KOPT-K1 (cell line): ENCODE results near the gene CYP27B1.

ENCODE experiments used
- H3K27ac ChIP-seq: fragments of 200-600 bp; sonication (generic); 2 replicates; pipeline ENCODE4 v1.5.1; 2016; ENCODE audit warnings: antibody characterized with exemption, mild to moderate bottlenecking, low read depth, low read length; ENCODE audit not compliant: poor library complexity, severe bottlenecking
- H3K36me3 ChIP-seq: fragments of 200-600 bp; sonication (generic); 2 replicates; pipeline ENCODE4 v1.5.1; 2017; ENCODE audit warnings: antibody characterized with exemption, mild to moderate bottlenecking, low read length, moderate library complexity; ENCODE audit not compliant: insufficient read depth
- H3K9me3 ChIP-seq: fragments of 200-600 bp; sonication (generic); 2 replicates; pipeline ENCODE4 v1.5.1; 2017; ENCODE audit warnings: antibody characterized with exemption, low read length, mild to moderate bottlenecking; ENCODE audit not compliant: insufficient read depth, poor library complexity, severe bottlenecking

Gene CYP27B1, protein sequence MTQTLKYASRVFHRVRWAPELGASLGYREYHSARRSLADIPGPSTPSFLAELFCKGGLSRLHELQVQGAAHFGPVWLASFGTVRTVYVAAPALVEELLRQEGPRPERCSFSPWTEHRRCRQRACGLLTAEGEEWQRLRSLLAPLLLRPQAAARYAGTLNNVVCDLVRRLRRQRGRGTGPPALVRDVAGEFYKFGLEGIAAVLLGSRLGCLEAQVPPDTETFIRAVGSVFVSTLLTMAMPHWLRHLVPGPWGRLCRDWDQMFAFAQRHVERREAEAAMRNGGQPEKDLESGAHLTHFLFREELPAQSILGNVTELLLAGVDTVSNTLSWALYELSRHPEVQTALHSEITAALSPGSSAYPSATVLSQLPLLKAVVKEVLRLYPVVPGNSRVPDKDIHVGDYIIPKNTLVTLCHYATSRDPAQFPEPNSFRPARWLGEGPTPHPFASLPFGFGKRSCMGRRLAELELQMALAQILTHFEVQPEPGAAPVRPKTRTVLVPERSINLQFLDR

DNA sequence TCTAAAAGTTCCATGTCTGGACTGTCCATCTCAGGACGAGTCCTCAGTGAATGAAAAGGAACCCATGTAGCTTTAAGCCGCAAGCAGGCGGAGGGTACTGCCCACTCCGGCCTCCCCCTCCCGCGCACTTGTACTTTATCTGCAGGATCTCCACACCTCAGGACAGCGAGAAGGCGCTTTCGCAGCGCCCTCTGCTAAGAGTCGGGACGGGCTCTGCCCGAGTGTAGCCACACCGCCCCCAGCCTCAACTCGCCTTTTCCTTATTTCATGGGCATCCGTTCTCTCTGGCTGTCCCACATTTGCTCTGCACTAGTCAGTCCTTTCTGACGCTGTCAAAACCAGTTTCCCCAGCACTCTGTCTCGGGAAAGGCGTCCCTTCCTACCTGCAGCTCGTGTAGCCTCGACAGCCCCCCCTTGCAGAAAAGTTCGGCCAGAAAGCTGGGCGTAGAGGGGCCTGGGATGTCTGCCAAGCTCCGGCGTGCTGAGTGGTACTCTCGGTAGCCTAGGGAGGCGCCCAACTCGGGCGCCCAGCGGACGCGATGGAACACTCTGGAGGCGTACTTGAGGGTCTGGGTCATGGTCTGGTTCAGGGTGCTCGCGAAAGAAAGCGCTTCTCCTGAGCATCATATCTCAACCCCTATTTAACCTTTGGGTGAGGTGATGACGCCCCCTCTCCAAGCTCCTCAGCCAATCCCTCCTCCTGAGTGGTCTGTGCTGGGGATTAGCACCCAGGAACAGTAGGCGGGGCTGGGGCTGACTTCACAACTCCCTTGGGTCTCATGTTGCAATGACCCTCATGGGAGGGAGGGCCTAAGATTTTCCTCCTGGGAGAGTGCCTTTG lies at the start of gene CYP27B1:
Gene CYP27B1, minus strand, starts transcription at position 615 of the 841 bp plus-strand sequence. Its CDS starts 37 bp downstream, at position 578.
- no peaks in the 10 kb centered on the region for H3K9me3 ChIP-seq
- no peak within 1 kb of the TSS for H3K27ac ChIP-seq
- peaks cover 54% of the 10 kb centered on the region for H3K36me3 ChIP-seq

DNA sequence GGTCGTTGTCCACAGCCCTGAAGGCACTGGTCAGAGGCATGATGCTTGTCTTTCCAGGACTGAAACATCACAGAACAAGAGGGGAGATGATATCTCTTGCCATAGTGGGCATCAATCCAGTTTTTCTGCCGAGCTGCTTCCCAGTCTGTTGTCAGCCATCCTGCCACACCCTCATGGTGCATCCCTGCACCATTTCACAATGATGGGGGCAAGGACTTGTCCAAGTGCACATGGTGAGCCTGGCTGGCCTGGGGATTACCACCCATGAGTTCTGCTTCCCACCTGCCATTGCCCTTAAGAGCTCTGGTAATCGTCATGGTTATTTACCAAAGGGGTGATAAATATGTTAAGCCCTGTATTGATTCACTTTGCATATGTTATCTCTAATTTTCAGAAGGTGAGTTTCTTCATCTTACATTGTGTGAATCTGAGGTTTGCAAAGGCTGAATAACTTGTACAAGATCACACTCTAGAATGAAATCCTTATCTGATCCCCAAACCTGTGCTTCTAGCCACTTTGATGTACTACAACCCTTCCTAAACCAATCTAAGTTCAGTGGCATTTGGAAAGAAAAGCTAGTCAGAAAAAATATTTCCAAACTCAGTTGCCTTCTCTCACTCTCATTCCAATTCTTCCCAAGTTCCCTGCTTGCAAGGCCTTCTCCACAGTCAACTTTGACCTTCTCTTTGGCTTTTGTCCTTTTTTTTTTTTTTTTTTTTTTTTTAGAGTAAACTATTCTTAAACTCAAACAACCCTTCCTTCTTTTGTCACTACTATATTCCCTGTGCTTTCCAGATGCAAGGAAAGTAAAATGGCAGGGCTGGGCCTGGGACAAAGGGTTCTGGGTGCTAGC lies 49.4 kb upstream of the CYP27B1 start:
- Histone ChIP-seq H3K27ac (no peak overlapping the region), H3K9me3 (no peaks in the 10 kb centered on the region), H3K36me3 (peaks cover 30% of the 10 kb centered on the region)

DNA sequence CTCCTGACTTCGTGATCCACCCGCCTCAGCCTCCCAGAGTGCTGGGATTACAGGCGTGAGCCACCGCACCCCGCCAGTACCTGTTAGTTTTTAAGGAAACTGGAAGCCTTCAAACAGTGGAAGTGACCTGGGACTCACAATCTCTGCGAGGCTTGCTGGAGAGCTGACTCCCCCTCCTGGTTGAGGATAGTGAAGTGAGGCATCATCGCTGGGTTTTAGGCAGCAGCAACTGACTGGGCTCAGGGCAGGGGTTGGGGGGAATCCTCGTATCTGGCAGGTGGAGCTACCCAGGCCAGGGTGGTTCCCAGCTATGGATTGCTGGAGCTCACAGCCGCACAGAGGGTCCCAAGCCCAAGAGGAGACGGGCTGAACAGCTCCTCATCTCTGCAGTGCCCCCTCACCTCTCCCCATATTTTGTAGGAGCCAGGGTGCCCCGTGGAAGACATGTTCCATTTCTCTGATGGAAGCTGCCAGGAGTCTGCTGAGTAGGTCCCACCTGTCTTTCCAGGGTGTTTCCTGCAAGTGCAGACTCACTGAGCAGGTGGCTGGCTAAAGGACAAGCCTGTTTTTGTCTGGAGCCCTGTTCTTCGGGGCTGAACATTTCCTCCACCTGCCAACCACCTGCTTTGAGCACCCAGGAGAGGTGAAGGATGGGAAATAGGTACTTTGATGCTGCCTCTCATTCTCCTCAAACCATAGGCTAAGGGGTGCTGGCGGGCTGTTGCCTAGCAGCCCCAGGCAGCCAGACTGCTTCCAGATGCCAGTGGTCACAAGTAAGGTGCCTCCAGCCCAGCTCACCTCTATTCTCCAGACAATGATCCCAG lies 48.5 kb upstream of the CYP27B1 start:
- Histone ChIP-seq H3K36me3 (peaks cover 26% of the 10 kb centered on the region), H3K9me3 (no peaks in the 10 kb centered on the region), H3K27ac (no peak overlapping the region)

DNA sequence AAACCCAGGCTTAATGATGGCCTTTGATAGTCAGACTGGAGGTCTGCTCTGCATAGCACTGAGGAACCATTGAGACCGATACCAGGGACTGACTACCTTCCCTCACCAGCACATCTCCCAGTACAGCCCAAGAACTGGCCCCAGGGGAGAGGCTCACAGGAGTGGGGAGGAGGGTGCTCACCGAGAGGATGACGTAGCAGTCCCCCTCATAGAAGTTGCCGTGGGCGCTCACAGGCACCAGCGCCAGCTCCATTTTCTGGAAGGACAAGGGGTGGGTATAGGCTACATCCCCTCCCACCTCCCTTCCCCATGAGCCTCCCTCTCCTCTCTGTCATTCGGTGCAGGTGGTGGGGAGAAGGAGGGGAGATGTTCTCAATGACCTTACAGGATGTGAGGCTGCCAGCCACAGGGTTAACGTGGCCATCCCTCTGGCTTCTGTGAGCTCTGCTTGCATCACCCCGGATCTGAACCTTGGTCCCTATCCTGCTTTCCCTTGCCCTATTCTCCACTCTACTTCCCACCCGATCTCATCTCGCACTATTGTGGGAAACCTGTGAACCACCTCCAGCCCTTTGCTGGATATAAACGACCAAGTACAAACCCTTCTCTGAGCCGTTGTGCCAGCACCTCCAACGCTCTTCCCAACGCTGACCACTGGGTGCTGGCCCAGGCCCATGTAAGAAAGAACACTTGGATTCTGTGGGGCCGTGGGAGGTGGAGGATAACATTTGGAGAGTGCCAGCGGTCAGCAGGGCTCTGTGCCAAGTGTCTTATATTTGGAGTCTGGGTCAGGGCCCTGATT lies 47.3 kb upstream of the CYP27B1 start:
- no peaks in the 10 kb centered on the region for H3K9me3 ChIP-seq
- H3K27ac ChIP-seq = no peak overlapping the region
- H3K36me3 ChIP-seq = peaks cover 22% of the 10 kb centered on the region

DNA sequence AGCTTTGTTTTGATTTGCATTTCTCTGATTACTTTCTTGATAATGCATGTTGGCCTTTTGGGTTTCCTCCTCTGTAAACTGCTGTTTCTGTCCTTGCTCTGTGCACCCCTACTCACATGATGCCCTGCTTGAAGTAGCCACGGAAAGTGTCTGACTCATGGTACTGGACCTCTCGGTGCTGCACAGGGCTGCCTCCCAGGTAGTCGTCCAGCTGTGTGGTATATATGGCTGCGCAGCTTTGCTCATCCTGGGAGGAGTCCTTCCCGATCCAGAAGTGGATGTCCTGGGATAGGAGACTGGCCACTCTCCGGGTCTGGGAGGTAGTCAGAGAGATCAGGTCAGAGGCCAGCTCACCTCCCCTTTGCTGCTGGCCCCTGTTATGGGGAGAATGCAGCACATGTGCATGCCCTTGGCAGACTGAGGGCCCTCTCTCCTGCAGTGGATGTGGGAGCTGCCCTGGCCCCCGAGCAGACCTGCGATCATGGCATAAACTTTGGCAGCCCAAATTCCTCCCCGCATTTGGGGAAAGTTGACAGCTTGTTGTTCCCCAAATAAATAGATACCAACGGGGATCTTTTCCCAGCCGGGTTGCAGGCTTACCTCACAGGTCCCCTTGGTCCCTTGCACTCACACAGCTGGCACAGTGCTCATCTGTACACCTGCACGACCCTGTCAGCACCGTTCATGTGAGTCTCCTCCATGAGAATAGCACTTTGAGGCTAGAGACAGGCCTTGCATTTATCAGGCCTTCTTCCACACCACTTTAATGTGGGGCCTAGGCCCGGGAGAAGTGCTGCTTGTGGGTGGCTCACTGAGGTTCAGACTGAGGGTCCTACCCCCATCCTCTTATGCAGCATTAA lies 46.5 kb upstream of the CYP27B1 start:
- H3K27ac ChIP-seq = no peak overlapping the region
- no peaks in the 10 kb centered on the region for H3K9me3 ChIP-seq
- H3K36me3 ChIP-seq = peaks cover 22% of the 10 kb centered on the region; the same call in 1 of the 2 replicates

DNA sequence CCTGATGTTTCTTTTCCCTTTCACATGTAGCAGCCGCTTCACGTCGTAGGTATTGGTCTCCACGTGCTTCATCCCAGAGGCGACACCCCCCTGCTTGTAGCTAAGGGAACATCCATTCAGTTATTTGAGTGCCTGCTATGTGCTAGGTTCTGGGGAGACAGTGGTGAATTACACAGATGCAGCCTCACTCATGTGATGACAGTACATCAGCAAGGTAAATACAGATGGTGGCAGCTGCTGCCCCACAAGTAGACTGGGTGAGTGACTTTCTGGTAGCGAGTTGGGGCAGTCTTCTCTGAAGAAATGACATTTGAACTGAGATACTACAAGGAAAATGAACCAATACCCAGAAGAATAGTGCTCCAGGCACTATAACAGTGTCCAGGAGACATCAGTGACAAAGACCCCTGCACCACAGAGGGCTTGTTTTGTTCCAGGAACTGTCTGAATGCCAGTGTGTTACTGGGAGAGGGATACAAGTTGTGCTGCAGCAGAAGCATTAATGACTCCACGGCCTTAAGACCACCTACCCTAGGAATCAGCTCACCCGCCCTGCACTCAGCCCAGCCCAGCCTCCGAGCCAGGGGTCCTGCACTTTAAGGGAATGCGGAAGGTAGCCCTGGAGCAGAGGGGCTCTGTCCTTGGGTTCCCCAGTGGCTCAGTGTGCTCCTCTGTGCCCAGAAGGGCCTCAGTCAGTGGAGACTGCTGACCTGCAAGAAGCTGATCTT lies 44.3 kb upstream of the CYP27B1 start:
- Histone ChIP-seq H3K9me3 (no peaks in the 10 kb centered on the region), H3K27ac (no peak overlapping the region), H3K36me3 (peaks cover 41% of the 10 kb centered on the region)

DNA sequence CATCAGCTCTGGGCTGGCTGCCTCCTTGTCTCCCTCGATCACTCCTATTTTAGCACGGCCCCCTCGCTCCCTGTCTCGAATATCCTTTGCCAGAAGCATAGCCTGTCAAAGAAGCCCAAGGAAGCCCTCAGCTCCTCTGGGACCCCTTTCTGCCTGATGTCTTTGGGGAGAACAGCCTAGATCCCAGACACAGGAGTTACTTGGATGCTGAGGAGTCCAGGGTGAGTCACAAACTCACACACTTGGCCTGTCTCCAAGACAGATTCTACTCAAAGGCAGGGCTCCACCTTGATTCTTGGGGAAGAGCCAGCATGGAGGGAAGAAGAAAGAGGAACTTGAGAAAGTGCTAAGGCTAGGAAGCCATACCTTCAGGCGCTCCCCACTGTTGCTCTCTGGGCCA lies 43.6 kb upstream of the CYP27B1 start:
- H3K36me3 ChIP-seq = peaks cover 42% of the 10 kb centered on the region
- no peak overlapping the region for H3K27ac ChIP-seq
- no peaks in the 10 kb centered on the region for H3K9me3 ChIP-seq

DNA sequence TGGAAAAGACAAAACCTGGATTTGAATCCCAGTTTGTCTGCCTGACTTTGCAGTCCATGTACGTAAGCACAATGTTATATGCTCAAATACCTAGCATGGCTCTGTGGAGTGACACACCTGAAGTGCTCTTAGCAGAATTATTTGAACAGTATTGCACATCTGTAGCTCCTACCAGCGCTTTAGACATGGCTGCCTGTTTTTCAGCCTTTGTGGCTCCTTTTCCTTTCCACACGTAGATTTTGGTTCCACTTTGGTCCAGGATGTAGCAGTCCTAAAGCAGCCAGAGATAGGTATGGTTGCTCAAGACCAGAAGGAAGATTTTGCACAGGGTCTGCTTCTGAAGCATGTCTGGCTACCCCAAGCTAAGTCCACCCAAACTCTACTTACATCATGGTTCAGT lies 42.5 kb upstream of the CYP27B1 start:
- peaks cover 46% of the 10 kb centered on the region for H3K36me3 ChIP-seq
- H3K27ac ChIP-seq = no peak overlapping the region
- no peaks in the 10 kb centered on the region for H3K9me3 ChIP-seq

DNA sequence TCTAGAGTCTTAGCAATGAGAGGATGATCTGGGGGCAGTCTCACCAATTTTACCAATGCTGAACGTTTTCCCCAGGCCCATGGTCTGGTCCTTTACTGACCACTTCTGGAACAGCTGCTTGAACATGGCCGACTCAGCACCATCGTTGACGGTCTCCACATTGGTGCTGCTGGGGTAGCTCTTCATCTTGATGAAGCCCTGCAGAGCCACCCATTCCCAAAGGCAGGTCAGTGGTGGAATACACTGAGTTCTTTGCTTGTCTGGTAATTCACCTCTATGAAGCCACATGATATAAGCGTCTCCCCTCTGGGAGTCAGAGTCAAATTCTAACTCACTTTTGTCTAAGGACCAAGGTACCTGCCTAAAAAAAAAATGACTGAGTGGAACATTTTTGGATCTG lies 41.5 kb upstream of the CYP27B1 start:
- H3K9me3 ChIP-seq = no peaks in the 10 kb centered on the region
- peaks cover 52% of the 10 kb centered on the region for H3K36me3 ChIP-seq
- H3K27ac ChIP-seq = no peak overlapping the region

DNA sequence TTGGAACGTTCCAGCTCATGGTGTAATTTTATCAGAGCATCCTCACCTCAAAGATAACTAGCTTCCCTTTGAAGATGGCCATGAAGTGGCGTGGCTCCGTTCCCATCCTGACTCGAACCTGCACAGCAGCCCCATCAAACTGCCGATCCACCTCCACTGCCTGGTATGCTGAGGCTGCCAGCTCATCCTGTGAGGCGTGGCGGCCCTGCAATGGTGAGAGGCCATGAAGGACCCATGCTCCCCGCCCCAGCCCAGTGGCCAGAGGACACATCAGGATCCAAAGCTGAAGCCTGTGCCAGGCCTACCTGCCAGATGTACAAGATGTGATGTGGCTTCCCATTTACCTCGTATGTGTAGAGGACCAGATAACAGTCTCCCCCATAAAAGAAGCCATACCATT lies 40.4 kb upstream of the CYP27B1 start:
- peaks cover 63% of the 10 kb centered on the region for H3K36me3 ChIP-seq

DNA sequence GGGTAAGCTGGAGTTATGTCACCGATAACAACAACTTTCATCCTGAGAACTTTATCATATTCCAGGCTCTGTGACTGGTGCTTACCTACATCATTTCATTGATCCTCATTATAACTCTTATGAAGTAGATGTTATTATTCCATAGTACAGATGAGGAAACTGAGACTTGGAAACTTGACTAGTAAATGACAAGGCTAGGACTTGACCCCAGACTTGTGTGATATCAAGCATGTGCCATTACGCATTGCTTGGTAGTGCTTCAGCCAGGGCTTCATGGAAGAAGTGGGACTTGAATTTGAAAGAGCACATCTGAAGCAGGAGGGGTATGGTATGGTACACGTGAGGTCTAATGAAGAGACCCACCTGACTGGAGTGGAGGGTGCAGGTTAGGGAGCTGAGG lies 39.8 kb upstream of the CYP27B1 start:
- H3K36me3 ChIP-seq = peaks cover 69% of the 10 kb centered on the region
- H3K27ac ChIP-seq = no peak overlapping the region
- H3K9me3 ChIP-seq = no peaks in the 10 kb centered on the region

More for the DNA sequence above, 40.4 kb upstream of the CYP27B1 start:
- no peaks in the 10 kb centered on the region for H3K9me3 ChIP-seq
- no peak overlapping the region for H3K27ac ChIP-seq

DNA sequence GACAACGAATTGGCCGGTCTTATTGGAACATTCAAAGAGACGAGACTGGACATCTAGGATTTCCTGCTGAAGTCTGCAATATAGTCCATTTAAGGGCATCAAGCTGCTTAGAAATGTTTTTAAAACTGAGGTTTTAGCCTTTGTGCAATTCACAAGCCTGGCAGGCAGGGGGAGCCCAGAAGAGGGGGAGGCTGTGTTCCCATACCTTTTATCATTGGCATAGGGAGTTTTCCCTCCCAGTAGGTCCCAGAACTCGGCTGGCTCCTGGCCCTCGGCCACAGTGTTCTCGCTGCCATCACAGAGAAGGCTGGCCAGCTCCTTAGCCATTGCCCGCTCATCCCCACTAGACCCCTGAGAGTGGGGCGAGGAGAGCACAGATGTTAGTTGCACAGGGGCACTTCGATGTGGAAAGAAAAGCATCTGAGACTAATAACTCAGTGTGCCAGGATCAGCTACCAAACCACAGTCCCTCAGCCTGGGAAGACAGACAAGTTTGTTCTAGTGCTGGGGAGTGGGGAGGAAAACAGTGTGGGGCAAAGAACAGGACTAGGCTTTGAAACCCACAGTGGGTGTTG lies 36.5 kb upstream of the CYP27B1 start:
- H3K36me3 ChIP-seq = peaks cover 81% of the 10 kb centered on the region
- no peak overlapping the region for H3K27ac ChIP-seq
- no peaks in the 10 kb centered on the region for H3K9me3 ChIP-seq
